Stimulated activated CD8-positive, alpha-beta memory T cell treated with anti-CD3 and anti-CD28 coated beads, Interleukin-12 subunit alpha, Interleukin-12 subunit beta, amount 100 ng/mL, for 24 hours (primary cell): ENCODE data around the gene KNSTRN.

Experiments
- DNase-seq: peaks from one replicate; pipeline ENCODE4 v3.0.0-alpha.2; 2020; ENCODE audit errors: extremely low read depth

Gene KNSTRN

GRCh38 chr15:40397688-40398412 lies 15.3 kb downstream of the KNSTRN start:
- DNase-seq: no peak

- no peak for DNase-seq
These were observed 15.9 kb downstream of the KNSTRN start for GRCh38 chr15:40398413-40398873.

- DNase-seq: no peak
These were observed 16.8 kb downstream of the KNSTRN start for GRCh38 chr15:40399370-40399769.

DNA sequence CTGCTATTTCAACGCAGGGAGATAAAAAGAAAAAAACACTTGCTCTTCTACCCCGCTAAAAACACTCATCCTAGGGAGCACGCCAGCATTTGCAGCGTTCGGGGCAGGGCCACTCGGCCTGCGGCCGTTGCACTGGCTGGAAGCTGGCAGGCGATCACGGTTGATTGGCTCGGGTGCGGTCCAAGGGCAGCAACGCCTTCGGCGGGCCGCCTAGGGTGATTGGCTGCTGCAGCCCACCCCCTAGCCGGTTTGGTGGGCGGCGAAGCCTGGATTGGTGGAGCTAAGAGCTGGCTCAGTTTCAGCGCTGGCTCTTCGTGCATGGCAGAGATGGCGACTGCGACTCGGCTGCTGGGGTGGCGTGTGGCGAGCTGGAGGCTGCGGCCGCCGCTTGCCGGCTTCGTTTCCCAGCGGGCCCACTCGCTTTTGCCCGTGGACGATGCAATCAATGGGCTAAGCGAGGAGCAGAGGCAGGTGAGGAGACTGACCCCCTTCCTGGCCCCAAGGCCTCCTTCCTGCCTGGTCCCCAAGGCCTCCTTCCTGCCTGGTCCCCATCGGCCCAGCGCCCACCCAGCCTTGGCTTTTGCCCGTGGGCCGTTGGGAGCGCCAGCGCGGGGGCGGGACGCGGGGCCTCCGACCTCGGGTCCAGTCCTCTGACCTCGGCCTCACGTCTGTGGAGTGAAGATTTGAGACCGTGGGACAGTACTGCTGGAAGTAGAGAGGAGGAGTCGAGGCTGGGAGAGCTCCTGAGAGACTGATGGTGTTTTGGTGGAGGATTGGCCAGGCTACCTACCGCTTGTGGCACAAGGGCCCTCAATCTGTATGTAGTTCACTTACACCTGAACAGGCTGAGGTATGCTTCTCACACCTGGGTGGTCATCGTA lies 23.2 kb downstream of the KNSTRN start, which contains the start of gene IVD:
Gene IVD, plus strand, starts transcription at position 295 of the 881 bp plus-strand sequence. Its CDS starts 33 bp downstream, at position 328.
- DNase-seq: peak; percentile 90

DNA sequence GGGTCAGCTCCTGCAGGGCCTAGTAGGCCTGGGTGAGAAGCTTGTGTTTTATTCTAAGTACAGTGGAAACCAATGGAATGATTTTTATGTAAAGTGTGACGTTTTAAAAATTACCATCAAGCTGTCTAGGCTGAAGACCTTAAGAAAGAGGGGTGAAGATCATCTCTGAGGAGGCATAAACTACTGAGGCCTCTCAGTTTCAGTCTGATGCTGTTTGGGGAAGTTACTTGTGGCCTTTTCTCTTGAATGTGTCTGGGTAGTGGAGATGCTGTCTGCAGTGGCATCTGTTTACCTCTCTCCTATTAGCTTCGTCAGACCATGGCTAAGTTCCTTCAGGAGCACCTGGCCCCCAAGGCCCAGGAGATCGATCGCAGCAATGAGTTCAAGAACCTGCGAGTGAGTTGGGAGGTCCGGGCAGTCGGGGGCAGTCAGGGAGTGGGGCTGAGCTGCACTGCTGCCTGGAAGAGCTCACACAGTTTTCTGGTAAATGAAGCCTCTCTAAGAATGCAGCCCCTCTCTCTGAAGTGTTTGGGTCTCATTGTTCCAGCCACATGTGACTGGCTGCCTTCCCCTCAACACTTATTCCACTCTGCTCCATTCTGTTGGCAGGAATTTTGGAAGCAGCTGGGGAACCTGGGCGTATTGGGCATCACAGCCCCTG lies 24.9 kb downstream of the KNSTRN start:
- no peak for DNase-seq

GRCh38 chr15:40409366-40409765 lies 26.8 kb downstream of the KNSTRN start:
- DNase-seq: no peak

- DNase-seq: no peak
These were observed 28.0 kb downstream of the KNSTRN start for GRCh38 chr15:40410476-40410875.

- no peak for DNase-seq
These were observed 29.7 kb downstream of the KNSTRN start for GRCh38 chr15:40412095-40412759.

DNA sequence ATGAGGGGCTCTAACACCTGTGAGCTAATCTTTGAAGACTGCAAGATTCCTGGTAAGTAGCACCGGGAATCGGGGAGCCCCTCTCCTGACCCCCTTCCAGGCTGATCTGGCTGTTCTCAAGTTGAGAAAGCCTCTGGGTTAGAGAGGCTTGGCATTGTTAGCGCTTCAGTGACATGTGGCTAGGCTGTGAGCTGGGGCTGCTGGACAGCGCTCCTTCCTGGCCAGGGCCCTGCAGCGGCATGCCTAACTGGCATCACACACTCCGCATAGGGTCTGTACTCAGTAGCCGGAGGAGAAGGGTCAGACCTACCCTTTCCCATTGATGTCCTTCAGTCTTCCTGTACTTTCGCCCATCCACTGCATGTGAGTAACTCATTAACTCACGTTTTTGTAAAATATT lies 30.5 kb downstream of the KNSTRN start:
- no peak for DNase-seq

- DNase-seq: no peak
These were observed 32.3 kb downstream of the KNSTRN start for GRCh38 chr15:40414816-40415215.

GRCh38 chr15:40415226-40415625 lies 32.7 kb downstream of the KNSTRN start:
- no peak for DNase-seq

DNA sequence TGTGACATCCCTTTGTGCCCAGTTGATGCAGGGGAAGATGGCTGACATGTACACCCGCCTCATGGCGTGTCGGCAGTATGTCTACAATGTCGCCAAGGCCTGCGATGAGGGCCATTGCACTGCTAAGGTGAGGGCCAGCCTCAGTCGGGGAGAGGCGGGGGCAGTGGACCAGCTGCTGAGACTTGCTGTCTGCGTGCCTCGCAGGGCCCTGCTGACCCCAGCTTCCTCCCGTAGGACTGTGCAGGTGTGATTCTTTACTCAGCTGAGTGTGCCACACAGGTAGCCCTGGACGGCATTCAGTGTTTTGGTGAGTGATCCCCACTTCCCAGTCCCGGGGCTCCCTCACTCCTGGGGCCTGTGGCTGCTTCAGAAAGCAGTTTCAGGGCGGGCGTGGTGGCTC lies 33.5 kb downstream of the KNSTRN start:
- no peak for DNase-seq

GRCh38 chr15:40418126-40418525 lies 35.6 kb downstream of the KNSTRN start:
- DNase-seq: no peak

DNA sequence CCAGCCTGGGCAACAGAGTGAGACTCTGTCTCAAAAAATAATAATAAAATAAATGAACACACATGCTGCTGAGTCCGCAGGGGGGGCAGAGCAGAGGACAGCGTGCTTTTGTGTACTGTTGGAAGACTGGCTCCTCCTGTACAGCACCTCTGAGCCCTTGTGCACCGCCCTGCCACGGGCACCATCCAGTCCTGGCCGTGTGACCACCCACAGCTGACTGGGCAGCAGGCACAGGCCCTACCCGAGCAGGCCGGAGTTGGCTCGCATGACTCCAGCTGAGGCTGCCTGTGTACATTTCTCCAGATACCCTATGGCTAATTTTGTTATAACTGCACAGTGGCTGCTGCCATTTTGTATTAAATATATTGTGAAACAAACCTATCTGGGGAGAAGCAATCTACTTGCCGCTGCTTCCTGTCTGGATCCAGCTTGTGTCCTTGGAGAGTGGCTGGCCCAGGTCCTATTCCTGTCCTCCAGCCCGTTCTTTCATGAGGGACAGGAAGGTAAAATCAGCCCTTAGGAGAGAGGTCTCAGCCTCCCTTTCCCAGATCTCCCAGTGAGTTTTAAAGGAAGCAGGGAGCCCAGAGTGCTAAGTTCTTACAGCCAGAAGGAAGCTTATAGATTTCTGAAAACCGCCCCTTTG lies 37.7 kb downstream of the KNSTRN start:
- no peak for DNase-seq

DNA sequence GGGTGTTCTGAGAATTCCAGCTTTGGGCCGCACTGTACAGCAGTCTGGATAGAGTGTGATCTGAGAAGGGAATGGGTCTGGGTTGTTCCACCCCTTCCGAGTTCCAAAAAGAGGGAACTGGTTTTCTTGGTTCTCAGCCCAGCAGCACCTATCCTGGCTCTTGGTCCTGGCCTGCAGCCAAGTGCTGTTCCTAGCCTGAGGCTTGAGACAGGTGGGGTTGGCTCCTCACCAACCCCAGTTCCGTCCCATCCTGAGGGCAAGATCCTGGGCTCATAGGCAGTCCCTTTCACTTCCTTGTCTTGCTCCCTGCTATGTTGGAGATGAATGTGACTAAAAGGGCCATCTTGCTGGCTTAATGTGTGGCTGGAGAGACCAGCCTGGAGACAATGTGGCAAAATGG lies 38.3 kb downstream of the KNSTRN start:
- no peak for DNase-seq

DNA sequence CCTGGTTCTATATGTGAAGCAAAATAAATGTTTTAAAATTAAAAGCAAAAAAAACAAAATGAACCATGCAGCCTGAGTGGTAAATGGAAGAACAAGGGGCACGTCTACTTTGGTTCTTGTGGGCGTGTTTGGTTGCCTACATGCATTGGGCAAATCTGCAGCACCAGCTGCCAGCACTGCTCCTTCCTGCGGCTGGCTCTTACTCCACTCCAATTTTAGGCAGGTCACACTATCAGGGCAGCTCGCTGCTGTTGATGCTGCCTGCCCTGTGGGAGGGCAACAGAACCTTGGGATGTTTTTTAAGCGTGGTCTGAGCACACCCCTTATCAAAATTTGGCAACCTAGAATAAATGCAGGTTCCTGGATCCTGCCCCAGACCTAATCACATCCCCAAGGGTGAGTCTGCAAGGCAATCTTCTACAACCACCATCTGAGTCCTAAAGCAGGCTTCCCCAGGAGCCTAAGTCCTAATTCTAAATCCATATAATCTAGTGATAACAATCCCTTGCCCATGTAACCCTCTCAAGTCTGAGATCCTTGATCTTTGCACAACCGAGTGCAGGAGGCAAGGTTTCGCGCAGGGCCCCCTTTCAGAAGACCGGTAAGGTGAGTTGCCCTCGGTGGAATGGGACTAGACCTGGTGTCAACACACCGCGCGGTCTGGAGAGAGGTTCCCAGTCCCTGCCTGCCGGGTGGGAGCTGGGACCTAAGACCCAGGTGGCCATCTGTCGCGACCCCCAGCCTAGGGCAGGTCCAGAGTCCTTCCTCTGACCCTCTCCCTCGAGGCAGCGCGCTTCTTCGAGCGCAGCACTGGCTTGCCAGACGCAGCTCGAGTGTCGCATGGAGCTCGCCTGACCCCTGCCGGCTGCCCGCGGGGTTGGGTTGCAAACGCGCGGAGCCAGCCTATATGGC lies 39.0 kb downstream of the KNSTRN start:
- DNase-seq: peak; percentile 37

- no peak for DNase-seq
These were observed 42.1 kb downstream of the KNSTRN start for GRCh38 chr15:40424483-40425115.

GRCh38 chr15:40425681-40426080 lies 43.2 kb downstream of the KNSTRN start:
- DNase-seq: no peak

DNA sequence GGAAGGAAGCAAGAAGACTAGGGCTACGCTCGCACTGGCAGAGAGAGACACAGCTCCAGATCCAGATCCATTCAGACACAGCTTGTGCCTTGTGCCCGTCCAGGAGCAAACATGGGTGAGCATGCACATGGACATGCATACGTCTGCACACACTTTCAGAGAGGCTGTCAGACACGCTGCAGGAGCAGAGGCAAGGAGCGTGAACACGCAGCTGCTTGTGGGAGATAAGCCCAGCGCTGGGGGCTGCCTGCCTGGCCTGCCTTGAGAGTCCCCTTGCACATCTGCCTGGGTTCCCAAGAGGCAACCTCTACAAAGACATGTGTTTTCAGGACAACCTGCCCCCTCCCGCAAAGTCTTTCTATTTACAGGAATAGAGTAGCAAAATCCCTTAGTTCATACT lies 44.7 kb downstream of the KNSTRN start:
- no peak for DNase-seq

GRCh38 chr15:40428185-40428584 lies 45.7 kb downstream of the KNSTRN start:
- no peak for DNase-seq
